ENCODE measurements around the gene KCP.

KCP gene

DNA sequence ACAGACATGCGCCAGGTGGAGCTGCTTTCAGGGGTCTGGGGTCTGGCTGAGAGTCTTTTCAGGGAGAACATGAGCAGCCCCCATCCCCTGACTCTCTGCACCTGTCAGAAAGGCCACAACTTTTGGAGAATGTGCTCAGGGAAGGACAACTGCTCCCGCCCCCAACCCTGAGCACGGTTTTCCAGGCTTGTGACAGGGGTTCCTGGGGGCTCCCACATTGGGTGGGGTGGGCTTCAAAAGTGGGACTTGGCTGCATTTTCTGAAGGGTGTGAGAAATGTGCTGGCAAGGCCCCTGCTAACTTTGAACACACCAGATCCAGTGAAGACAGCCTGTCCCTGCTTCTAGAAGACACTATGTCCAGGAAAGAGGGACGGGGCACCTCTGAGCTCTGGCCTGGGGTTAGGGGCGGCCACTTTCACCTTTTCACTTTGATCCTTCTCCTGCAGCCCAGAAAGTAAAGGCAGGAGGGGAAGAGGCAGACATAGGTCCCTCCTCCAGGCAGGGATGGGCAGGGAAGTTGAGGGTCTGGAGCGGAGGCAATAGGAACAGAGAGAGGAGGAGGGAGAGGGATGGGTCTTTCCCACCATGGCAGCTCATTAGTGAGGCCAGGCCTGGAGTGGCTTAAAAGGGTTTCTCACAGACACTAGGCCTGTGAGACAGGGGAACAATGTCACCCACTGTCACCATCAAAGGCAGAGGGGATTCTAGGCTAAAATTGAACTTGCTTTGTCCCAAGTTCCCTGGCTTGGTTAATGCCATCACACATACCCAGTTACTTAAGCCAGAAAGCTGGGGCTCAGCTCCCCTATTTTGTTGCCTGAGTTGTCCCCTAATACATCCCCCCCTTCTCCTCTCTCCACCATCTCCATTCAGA, 1.5 kb downstream of the KCP start:
- no peak for DNase-seq (ENCODE audit: low read depth in 2 of 3, low spot score in 1 of 3)

DNA sequence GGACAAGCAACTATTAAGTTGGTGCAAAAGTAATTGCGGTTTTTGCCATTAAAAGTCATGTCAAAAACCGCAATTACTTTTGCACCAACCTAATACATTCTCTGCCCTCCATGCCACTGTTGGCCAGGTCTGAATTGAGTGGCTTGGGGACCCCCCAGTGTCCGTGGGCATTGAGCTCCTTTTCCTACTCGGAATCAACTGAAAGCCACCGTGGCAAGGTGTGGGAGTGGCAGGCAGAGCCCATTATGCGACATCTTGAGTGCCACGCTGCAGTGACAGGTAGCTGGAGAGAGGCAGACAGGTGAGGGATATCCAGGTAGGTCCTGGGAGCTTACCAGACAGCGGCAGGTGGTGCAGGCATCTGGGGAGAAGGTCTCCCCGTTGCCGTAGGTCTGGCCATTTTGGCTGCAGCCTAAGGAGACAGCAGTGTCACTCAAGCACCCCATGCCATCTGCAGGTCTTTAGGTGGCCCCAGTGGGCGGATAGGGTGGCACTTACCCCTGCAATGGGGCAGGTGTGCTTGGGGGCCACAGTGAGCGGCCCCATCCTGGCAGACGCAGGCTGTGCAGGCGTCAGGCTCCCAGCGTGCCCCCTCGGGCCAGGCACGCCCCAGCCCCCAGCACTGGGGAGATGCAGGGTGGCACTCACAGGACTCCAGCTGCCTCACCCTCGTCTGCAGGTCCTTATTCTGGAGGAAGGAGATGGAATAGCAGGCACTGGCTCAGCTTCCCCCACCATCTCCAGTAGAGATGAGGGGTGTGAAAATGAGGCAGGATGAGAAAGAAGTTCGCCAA, 3.5 kb downstream of the KCP start:
- no peak for DNase-seq (ENCODE audit: low read depth in 2 of 3, low spot score in 1 of 3)

DNA sequence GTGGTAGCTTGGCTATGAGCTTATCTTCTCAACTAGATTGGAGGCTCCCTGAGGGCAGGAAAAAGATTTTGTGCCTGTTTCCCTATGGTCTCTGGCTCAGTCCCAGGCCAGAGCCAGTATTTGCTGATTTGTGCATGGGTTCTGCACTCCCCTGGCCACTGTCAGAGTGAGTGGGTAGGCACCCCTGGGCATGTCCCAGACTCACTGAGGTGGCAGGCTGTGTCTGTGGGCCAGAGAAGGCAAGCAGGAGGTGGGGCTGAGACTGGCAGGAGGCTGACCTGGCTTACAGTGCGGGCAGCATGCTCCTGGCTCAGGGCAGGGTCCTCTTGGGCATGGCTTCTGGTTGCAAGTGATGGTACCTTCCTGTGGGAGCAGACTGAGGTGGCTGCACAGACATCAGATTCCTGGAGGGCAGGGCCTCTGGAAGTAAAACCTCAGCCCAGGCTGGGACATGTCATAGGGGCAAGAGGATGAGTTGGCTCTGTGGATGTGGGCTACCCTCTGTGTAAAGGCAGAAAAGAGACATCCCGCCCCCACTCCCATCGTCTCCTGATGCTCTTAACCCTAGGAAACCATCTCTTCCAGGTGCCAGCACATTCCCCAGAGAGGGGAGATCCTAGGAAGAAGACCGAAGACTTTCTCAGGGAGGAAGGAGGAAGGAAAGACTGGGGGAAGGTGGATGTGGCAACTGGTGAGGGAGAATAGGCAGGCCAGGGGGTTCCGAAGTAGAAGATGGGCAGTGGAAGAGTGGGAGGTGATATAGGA, 4.3 kb downstream of the KCP start:
- DNase-seq (ENCODE audit: low read depth in 2 of 3, low spot score in 1 of 3): no peak

DNA sequence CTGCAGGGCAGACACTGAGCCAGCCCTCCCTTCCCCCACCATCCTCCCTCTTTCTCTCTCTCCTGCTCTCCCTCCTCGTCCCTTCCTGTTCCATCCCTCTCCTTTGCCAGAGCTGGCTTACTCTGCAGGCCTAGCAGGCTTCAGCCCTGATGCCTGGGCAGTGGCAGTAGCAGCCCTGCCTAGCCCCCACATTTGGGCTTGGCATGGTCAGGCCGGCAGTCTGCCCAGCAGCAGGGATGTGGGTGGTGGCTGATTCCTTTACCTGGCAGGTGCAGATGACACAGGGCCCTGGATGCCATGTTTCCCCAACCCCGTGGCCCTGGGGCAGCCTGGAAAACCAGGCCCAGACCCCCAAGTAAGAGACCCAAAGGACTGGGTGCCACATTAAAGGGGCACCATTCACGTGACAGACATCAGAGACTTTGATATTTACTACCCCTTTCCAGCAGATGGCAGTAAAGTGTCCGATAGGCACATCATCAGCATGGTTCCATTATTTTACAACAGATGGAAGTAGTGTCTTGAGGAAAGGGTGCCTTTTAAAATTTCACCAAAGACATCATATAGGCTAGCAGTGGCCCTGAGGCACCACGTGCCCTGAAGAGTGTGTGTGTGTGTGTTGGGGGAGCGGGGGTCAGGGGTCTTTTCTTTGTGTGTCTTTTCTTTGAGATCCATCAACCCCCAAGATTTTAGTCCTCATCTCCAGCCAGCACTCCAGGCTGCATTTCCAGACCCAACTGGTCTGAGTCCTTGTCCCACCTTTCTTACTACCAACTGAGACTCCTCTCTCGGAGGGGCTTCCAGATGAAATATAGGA, 5.9 kb downstream of the KCP start:
- DNase-seq (ENCODE audit: low read depth in 2 of 3, low spot score in 1 of 3): peak in 1 of 3 donors; percentile 29

DNA sequence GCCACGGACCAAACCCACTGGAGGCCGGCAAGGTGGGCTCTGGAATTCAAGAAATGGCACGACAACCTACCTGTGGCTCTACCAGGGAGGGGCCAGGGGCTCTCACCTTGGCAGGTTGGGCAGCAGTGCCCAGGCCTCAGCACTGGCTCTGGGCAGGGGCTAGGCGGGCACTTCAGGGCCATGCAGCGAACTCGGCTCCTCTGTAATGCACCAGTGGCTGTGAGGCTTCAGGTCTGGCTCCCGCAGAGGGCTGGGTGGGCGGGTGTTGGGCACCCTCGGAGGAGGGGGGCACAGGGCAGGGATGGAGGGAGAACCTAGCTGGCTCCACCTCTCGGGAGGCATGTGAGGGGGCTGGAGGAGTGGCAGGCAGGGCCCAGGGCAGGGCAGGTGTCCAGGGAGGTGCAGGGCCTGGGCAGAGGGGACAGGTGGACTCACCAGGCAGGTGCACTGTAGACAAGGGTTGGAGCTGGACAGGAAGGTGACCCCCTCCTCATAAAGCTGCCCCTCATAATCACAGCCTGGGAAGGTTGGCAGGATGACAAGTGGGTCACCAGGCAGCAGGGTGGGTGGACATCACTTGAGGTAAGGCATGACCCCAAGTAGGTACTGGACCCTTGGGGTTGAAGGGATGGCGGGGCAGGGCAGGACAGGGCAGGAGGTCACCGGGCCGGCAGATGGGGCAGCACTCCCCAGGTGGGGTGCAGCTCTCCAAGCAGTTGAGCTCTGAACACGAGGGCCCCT, 6.7 kb downstream of the KCP start:
- DNase-seq (ENCODE audit: low read depth in 2 of 3, low spot score in 1 of 3): no peak

DNA sequence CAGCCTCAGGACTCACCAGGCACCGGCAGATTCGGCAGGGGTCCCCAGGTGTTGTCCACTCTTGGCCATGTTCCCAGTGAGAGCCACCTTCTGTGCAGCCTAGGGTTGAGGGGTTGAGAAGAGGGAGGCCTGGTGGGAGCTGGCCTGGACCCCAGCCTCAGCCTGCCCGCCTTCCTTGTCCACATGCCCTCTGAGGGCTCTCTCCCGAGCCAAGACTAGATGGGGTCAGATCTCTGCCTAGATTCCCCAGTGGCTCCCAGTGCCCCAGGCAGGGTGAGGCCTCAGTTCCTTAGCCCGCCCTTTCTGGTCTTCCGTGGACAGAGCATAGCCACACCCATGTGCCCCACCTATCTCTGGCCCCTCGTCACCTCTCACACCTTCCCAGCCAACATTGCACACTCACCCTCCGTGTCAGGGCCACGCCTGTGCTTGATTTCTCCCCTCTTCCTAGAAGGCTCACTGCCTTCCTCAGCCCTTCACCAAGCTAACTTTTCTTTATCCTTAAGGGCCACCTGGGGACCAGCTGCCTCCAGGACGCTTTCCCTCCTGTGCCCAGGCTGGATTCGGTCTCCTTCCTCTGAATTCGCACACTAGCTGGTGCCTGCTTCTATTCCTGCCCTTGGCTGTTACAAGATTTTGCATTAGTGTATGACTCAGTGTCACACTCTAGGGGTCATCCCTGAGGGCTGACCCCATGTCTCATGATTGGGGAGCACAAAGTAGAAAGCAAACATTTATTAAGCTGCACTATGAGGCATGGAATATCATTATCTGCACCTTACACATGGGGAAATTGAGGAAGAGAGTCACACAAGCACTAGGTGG, 7.5 kb downstream of the KCP start:
- no peak for DNase-seq (ENCODE audit: low read depth in 2 of 3, low spot score in 1 of 3)

DNA sequence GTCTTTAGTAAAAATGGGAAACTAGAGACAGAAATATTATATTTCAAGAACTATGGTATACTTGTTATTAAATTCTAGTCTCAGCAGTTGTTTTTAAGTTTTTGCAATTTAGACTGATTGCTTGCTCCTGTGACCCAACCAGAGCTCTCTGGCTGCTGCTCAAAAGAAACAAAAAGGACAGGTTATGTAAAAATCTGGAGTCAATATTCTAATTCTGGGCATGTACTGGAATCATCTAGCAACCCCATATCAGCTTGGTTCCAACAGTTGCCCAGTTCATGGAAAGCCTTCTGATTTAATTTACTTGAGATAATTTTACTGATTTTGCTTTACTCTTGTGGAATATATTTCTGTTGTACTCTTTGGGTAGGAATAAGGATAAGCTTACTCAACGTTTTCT, 10.3 kb downstream of the KCP start:
- DNase-seq (ENCODE audit: low read depth in 2 of 3, low spot score in 1 of 3): no peak

DNA sequence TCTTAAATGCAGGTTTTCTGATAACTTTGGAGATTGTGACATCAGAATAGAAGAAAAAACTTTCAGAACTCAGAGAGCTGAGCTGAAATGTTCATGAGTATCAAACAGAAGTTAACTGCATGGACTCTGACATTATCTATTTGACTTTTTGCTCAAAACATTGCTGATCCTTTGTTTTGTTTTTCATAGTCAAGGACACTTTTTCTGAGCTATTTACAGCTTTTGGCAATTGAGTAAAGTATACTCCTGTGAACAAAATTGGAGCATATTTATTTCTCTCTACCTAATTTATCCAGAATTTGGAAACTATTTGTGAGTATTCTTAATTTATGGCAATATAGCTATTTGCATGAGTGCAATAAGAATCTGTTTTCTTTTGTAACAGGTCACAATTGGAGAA, 11.1 kb downstream of the KCP start:
- no peak for DNase-seq (ENCODE audit: low read depth in 2 of 3, low spot score in 1 of 3)

DNA sequence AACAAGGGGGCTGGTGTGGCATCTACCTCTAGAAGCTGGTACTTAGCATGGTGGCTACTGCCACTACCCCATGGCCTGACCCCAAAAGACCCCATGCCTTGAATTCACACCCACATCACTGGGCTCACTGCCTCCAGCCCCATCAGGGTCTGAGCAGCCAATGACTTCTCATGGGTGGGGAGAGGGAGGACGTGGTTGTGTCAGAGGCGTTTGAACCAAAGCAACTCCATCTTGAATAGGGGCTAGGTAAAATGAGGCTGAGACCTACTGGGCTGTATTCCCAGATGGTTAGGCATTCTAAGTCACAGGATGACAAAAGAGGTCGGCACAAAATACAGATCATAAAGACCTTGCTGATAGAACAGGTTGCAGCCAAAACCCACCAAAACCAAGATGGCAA, 15.2 kb downstream of the KCP start:
- no peak for DNase-seq (ENCODE audit: low read depth in 2 of 3, low spot score in 1 of 3)

DNA sequence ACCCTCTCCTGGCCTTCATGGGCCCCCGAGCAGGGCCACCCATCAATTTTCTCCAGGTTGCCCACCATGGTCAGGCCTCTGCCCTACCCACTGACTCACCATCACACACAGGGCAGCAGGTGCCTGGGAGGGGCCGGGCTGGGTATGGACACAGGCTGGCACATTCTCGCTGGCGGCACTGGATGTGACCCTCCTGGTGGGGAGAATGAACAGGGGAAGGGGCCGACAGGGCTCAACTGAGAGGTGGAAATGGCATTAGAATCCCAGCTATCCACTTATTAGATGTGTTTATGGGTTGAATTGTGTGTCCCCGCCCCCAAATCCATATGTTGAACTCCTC, 16.4 kb downstream of the KCP start:
- no peak for DNase-seq (ENCODE audit: low read depth in 2 of 3, low spot score in 1 of 3)

DNA sequence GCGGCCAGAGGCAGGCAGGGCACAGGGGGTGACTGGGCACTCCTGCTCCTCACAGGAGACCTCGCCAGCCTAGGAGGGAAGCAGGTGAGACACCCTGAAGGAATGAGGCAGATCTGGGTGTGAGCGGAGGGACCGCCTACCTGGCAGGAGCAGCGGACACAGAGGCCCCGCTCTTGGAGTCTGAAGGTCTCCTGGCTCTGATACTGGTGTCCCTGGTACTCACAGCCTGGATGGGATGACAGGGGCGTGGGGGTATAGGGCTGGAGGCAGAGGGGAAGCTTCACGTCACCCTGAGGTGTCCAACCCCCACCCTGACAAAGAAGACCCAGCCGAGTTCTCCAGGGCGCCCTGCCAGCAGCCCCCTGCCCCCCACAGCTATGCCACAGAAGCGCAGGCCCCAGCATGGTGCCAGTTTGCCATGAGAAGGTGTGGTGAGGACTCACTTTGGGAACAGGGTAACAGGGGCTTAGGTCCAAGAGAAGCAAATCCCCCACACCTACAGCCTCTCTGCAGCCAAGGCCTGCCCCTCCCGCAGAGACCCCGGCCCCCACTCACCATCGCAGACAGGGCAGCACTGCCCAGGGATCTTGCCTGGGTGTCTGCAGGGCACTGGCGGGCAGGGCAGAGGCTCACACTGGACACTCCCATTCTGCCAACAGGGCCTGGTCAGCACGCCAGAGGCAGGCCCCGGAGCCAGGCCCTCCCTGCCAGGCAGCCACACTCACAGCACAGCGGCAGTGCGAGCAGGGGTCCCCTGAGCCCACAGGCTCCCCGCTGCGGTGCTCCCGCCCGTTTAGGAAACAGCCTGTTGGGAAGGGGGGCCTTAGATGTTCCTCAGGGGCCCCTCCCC, 17.0 kb downstream of the KCP start:
- no peak for DNase-seq (ENCODE audit: low read depth in 2 of 3, low spot score in 1 of 3)

DNA sequence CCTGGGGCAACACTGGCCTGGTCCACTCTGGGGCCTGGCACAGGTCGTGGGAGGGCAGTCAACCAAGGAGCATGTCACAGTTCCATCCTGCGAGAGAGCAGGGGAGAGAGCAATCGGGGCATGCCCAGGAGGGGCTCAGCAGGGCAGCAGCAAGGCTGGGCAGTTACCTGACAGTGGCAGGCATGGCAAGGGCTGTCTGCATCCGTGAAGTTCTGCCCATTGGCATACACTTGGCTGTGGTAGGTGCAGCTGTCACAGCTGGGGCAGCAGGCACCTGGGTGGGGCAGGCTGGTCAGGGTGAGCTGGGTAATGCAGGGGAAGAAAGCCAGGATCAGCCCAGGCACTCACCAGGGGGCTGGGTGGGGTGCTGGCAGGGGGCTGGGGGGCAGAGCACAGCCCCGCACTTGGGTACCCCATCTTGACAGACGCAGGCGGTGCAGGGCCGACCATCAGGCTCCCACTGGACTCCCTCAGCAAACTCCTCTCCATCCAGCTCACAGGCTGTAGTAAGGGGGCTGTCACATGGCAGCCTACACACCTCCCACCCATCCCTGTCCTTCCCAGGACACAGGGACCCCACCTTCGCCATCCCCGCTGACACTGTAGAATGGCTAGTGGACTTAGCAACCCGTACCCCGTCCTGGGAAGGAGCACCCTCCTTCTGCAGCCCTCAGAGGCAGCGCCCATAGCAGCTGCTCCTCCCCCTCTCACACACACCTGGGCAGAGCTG, 17.8 kb downstream of the KCP start:
- no peak for DNase-seq (ENCODE audit: low read depth in 2 of 3, low spot score in 1 of 3)

DNA sequence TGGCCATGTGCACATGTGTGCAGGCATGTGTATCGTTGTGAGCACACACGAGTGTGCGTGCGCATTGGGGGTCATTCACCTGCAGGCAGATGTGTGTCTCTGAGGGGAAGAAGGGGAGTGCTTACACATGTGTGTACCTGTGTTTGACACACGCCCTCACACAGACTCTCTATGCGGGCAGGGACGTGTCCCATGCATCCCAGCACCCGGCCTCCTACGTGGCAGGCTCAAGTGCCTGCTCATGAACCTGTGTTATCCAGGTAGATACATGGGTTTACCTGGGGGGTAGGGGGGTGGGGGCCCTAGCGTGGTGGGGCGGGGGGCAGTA, 18.6 kb downstream of the KCP start:
- no peak for DNase-seq (ENCODE audit: low read depth in 2 of 3, low spot score in 1 of 3)

DNA sequence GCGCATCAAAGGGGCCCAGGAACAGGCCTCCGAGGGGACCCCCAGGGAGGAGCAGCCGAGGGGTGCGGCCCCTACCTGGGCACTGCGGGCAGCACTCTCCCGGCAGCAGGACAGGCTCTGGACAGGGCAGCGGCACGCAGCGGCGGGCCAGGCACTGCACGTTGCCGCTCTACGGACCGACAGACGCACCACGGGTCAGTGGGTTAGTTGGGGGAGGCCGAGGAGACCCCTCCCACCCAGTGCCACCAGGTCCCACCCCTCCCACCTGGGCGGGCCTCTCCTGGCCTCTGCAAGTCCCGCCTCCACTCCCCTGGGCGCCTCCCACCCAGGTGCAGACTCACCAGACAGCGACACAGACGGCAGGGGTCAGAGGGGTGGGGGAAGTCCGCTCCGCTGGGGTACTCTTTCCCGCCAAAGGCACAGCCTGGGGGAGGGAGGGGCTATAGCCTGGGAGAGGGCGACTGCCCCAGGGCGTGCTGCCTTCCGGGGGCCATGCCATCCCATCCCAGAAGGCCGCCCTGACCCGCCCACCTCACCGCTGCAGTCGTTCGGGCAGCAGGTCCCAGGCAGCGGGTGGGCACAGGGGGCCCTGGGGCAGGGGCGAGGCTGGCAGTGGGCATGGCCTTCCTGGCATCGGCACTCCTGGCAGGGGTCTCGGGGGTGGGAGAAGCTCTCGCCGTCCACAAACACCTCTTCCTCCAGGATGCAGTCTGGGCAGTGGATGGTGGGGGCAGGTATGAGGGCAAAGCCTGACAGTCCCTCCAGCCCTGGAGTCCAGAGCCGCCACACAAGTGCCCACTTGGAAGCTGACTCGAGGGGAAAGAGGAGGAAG, 19.2 kb downstream of the KCP start:
- DNase-seq (ENCODE audit: low read depth in 2 of 3, low spot score in 1 of 3): no peak

DNA sequence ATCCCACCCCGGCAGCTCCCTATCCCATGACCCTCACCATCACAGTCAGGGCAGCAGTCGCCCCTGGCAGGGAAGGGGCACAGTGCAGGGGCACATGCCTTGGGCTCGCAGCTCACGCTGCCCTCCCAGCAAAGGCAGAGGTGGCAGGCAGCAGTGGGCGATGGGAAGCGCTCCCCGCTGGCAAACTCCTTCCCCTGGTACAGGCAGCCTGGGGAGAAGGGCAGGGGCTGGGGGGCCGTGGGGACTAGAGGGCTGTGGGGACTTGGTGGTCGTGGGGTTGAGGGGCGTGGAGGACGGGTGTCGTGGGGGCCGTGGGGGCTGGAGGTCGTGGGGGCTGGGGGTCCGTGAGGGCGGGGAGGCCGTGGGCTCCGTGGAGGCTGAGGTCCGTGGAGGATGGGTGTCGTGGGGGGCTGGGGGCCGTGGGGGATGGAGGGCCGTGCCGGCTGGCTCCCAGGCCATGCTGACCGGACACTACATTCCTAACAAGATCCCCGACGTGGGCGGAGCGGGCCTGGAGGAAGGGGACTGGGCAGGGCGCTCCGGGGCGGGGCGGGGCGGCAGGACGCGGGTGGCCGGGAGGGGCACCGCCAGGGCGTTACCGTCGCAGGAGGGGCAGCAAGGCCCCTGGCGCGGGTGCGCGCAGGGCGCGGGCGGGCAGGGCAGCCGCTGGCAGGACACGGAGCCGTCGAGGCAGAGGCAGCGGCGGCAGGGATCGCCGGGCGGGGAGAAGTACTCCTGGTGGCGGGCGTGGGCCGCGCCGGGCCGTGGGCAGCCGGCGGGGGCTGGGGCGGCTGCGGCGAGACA, 20.0 kb downstream of the KCP start:
- DNase-seq (ENCODE audit: low read depth in 2 of 3, low spot score in 1 of 3): no peak

DNA sequence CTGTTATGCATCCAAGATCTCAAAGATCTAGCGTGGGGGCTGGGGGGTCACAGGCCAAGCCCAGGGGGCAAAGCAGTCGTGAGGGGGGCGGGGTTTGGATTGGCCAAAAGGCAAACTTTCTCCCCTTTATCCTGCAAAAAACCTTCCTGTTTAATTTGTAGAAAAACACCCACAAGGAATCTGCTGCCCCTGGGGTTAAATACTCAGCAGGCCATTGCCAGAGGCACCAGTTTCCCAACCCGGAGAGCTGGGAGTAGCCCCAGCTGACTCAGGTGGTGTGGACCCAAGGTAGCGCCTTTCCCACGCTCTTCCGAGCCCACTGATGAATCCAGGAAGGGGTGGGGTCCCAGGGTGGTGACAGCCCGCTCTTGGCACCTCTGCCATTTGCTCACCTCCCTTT, 21.4 kb downstream of the KCP start:
- no peak for DNase-seq (ENCODE audit: low read depth in 2 of 3, low spot score in 1 of 3)
